IPS DF 19.7 (cell line): ENCODE measurements around the gene HNRNPL.

Experiments
- DNase-seq: peaks from one replicate; pipeline ENCODE4 v3.0.0-alpha.2; 2013; ENCODE audit warnings: low read depth, low spot score

HNRNPL gene

GRCh38 chr19:38845374-38846024 lies 4.3 kb downstream of the HNRNPL start:
- DNase-seq = no peak

- no peak for DNase-seq
Observed at GRCh38 chr19:38844093-38844686, 5.6 kb downstream of the HNRNPL start.

- DNase-seq = no peak
Observed at GRCh38 chr19:38843175-38843758, 6.5 kb downstream of the HNRNPL start.

GRCh38 chr19:38842439-38843174 lies 7.2 kb downstream of the HNRNPL start:
- DNase-seq = no peak

- DNase-seq = no peak
Observed at GRCh38 chr19:38841787-38842438, 7.9 kb downstream of the HNRNPL start.

- no peak for DNase-seq
Observed at GRCh38 chr19:38841180-38841766, 8.5 kb downstream of the HNRNPL start.

GRCh38 chr19:38840583-38840968 lies 9.2 kb downstream of the HNRNPL start:
- no peak for DNase-seq

- no peak for DNase-seq
Observed at GRCh38 chr19:38839816-38840582, 9.8 kb downstream of the HNRNPL start.

GRCh38 chr19:38838986-38839761 lies 10.6 kb downstream of the HNRNPL start:
- DNase-seq = no peak

- no peak for DNase-seq
Observed at GRCh38 chr19:38838208-38838985, 11.4 kb downstream of the HNRNPL start.

GRCh38 chr19:38837656-38838121 lies 12.1 kb downstream of the HNRNPL start:
- no peak for DNase-seq

GRCh38 chr19:38836983-38837626 lies 12.7 kb downstream of the HNRNPL start:
- no peak for DNase-seq

GRCh38 chr19:38836159-38836982 lies 13.4 kb downstream of the HNRNPL start:
- no peak for DNase-seq

- no peak for DNase-seq
Observed at GRCh38 chr19:38834590-38834989, 15.2 kb downstream of the HNRNPL start.

- no peak for DNase-seq
Observed at GRCh38 chr19:38834104-38834490, 15.7 kb downstream of the HNRNPL start.

GRCh38 chr19:38833092-38833425 lies 16.7 kb downstream of the HNRNPL start:
- no peak for DNase-seq

- no peak for DNase-seq
Observed at GRCh38 chr19:38831142-38831605, 18.6 kb downstream of the HNRNPL start.
